WI38 (cell line): ENCODE measurements around the gene TGFBR1.

Experiments used
- H3K4me3 ChIP-seq: 2 replicates; pipeline ENCODE4 v1.5.1; 2011; ENCODE audit warnings: low read depth, mild to moderate bottlenecking, control low read depth, low read length
- TF ChIP-seq, protein P1 (sequence below): IDR thresholded peaks from 2 replicates; pipeline ENCODE4 v1.5.1; 2012; ENCODE audit warnings: low read depth, mild to moderate bottlenecking, control low read depth, low read length

TGFBR1 gene

DNA sequence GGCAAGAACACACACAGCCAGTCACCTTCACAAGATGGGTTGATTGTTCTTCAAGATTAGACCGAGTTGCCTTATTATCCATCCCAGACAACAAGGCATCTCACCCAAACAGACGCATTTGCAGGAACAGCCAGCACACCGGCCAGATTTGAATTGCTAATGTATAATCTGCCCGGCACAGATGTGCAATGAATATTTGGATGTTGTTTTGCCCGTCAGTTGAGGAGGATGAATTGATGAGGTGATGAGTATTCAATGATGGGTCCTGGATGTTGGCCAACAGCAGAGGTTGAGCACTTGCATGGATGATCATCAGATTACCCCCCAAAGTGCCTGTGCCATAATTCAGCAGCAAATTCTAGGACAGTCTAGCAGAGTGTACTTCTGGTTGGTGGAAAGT is 96.7 kb downstream of the TGFBR1 start:
- no peak overlapping the region for H3K4me3 ChIP-seq
- TF ChIP-seq, protein P1, sequence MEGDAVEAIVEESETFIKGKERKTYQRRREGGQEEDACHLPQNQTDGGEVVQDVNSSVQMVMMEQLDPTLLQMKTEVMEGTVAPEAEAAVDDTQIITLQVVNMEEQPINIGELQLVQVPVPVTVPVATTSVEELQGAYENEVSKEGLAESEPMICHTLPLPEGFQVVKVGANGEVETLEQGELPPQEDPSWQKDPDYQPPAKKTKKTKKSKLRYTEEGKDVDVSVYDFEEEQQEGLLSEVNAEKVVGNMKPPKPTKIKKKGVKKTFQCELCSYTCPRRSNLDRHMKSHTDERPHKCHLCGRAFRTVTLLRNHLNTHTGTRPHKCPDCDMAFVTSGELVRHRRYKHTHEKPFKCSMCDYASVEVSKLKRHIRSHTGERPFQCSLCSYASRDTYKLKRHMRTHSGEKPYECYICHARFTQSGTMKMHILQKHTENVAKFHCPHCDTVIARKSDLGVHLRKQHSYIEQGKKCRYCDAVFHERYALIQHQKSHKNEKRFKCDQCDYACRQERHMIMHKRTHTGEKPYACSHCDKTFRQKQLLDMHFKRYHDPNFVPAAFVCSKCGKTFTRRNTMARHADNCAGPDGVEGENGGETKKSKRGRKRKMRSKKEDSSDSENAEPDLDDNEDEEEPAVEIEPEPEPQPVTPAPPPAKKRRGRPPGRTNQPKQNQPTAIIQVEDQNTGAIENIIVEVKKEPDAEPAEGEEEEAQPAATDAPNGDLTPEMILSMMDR: no peak
